Neural cell (in vitro differentiated cells): ENCODE data around the gene UBASH3A.

Source experiments
- EP300 ChIP-seq: fragments of 450-650 bp; conservative IDR thresholded peaks from 2 replicates; pipeline ENCODE4 v1.6.1; 2014; ENCODE audit warnings: antibody characterized with exemption, mild to moderate bottlenecking, moderate library complexity; ENCODE audit not compliant: poor library complexity, severe bottlenecking
- EZH2 ChIP-seq: fragments of 200-600, 300-800 bp; shearing (Covaris generic), sonication (generic); IDR thresholded peaks from 2 replicates; pipeline ENCODE4 v1.6.1; 2014; ENCODE audit warnings: antibody characterized with exemption, low read length, borderline replicate concordance, mild to moderate bottlenecking; ENCODE audit not compliant: insufficient read depth, poor library complexity, severe bottlenecking
- POLR2AphosphoS5 ChIP-seq: IDR thresholded peaks from 2 replicates; pipeline ENCODE4 v1.6.1; 2012
- RAD21 ChIP-seq: fragments of 450-650 bp; conservative IDR thresholded peaks from 2 replicates; pipeline ENCODE4 v1.6.1; 2014; ENCODE audit warnings: antibody characterized with exemption, mild to moderate bottlenecking, moderate library complexity
- REST ChIP-seq: IDR thresholded peaks from 2 replicates; pipeline ENCODE4 v1.6.1; 2012; ENCODE audit warnings: borderline replicate concordance
- SMC3 ChIP-seq: fragments of 450-650 bp; conservative IDR thresholded peaks from 2 replicates; pipeline ENCODE4 v1.6.1; 2014; ENCODE audit warnings: antibody characterized with exemption, mild to moderate bottlenecking, moderate library complexity; ENCODE audit not compliant: poor library complexity
- TAF1 ChIP-seq: IDR thresholded peaks from 2 replicates; pipeline ENCODE4 v1.6.1; 2012; ENCODE audit warnings: low read depth
- TF ChIP-seq, protein P1 (sequence below): fragments of 450-650 bp; IDR thresholded peaks from 2 replicates; pipeline ENCODE4 v1.5.1; 2014; ENCODE audit warnings: antibody characterized with exemption, mild to moderate bottlenecking, moderate library complexity; ENCODE audit not compliant: poor library complexity, severe bottlenecking

- TF ChIP-seq, protein P1, sequence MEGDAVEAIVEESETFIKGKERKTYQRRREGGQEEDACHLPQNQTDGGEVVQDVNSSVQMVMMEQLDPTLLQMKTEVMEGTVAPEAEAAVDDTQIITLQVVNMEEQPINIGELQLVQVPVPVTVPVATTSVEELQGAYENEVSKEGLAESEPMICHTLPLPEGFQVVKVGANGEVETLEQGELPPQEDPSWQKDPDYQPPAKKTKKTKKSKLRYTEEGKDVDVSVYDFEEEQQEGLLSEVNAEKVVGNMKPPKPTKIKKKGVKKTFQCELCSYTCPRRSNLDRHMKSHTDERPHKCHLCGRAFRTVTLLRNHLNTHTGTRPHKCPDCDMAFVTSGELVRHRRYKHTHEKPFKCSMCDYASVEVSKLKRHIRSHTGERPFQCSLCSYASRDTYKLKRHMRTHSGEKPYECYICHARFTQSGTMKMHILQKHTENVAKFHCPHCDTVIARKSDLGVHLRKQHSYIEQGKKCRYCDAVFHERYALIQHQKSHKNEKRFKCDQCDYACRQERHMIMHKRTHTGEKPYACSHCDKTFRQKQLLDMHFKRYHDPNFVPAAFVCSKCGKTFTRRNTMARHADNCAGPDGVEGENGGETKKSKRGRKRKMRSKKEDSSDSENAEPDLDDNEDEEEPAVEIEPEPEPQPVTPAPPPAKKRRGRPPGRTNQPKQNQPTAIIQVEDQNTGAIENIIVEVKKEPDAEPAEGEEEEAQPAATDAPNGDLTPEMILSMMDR, result no peak
- TF ChIP-seq RAD21, result no peak
- no peak for TF ChIP-seq EZH2
- no peak for TF ChIP-seq EP300
- no peak for TF ChIP-seq TAF1
- TF ChIP-seq REST, result no peak
- TF ChIP-seq POLR2AphosphoS5, result no peak
- no peak for TF ChIP-seq SMC3
These were observed 36.1 kb upstream of the UBASH3A start for GRCh38 chr21:42367367-42368165.
